Measurements from ENCODE around the gene CDX4.

Gene CDX4

GRCh38 chrX:73457306-73457705 lies 10.5 kb downstream of the CDX4 start:
- peaks cover 0 to 19% (median 0%) of the 10 kb centered on the region in 3 experiments for H3K27me3 ChIP-seq (ENCODE audit: control insufficient read depth in 3 of 3, insufficient read depth in 3 of 3, low read depth in 1 of 3, low read length in 3 of 3)
- H3K14ac ChIP-seq (ENCODE audit: low read length) = no peak overlapping the region
- H2AK5ac ChIP-seq (ENCODE audit: low read depth, low read length) = no peak overlapping the region
- no peak overlapping the region for H2BK12ac ChIP-seq (ENCODE audit: low read length)
- H3K4me1 ChIP-seq (ENCODE audit: control insufficient read depth in 2 of 2, insufficient read depth in 1 of 2, low read depth in 1 of 2, low read length in 2 of 2) = no peaks in the 10 kb centered on the region
- DNase-seq (ENCODE audit: low spot score) = no peak
- H3K4ac ChIP-seq (ENCODE audit: low read length) = no peak overlapping the region
- H3K4me3 ChIP-seq (ENCODE audit: low read length in 2 of 2) = no peak overlapping the region
- no peak overlapping the region for H4K91ac ChIP-seq (ENCODE audit: low read depth, low read length, poor library complexity)
- H2BK15ac ChIP-seq (ENCODE audit: low read length) = no peak overlapping the region
- H3K18ac ChIP-seq (ENCODE audit: low read length) = no peak overlapping the region
- H3K27ac ChIP-seq (replicated peaks; ENCODE audit: low read length) = no peak overlapping the region
- no peak overlapping the region for H2BK120ac ChIP-seq (ENCODE audit: low read depth, low read length)
- no peak overlapping the region for H3K9ac ChIP-seq (ENCODE audit: low read depth, low read length, poor library complexity)
- no peak overlapping the region for H2BK5ac ChIP-seq (ENCODE audit: low read length)
- no peaks in the 10 kb centered on the region for H3K9me3 ChIP-seq (replicated peaks in 1 of 2; ENCODE audit: control insufficient read depth in 2 of 2, insufficient read depth in 1 of 2, low read depth in 1 of 2, low read length in 2 of 2)
- no peak overlapping the region for H4K8ac ChIP-seq (ENCODE audit: low read depth, low read length)
- no peak overlapping the region for H3K4me2 ChIP-seq (ENCODE audit: insufficient read depth, low read length, poor library complexity, severe bottlenecking)
- H3K23ac ChIP-seq (ENCODE audit: low read depth, low read length, poor library complexity) = no peak overlapping the region
- no peak overlapping the region for H2AFZ ChIP-seq (ENCODE audit: low read length)
- H3K79me1 ChIP-seq (ENCODE audit: low read depth, low read length) = no peaks in the 10 kb centered on the region
- no peaks in the 10 kb centered on the region for H3K36me3 ChIP-seq (replicated peaks in 1 of 2; ENCODE audit: control insufficient read depth in 2 of 2, insufficient read depth in 2 of 2, low read length in 2 of 2)

- Histone ChIP-seq H3K9ac (ENCODE audit: low read depth, low read length, poor library complexity) (no peak overlapping the region), H3K18ac (ENCODE audit: low read length) (no peak overlapping the region), H4K8ac (ENCODE audit: low read depth, low read length) (no peak overlapping the region), H2BK5ac (ENCODE audit: low read length) (no peak overlapping the region), H3K4me2 (ENCODE audit: insufficient read depth, low read length, poor library complexity, severe bottlenecking) (no peak overlapping the region), H3K27ac (replicated peaks; ENCODE audit: low read length) (no peak overlapping the region), H4K91ac (ENCODE audit: low read depth, low read length, poor library complexity) (no peak overlapping the region), H3K4me3 (ENCODE audit: low read length in 2 of 2) (no peak overlapping the region), H2AK5ac (ENCODE audit: low read depth, low read length) (no peak overlapping the region), H3K23ac (ENCODE audit: low read depth, low read length, poor library complexity) (no peak overlapping the region), H2AFZ (ENCODE audit: low read length) (no peak overlapping the region), H3K9me3 (replicated peaks in 1 of 2; ENCODE audit: control insufficient read depth in 2 of 2, insufficient read depth in 1 of 2, low read depth in 1 of 2, low read length in 2 of 2) (no peaks in the 10 kb centered on the region), H3K36me3 (replicated peaks in 1 of 2; ENCODE audit: control insufficient read depth in 2 of 2, insufficient read depth in 2 of 2, low read length in 2 of 2) (no peaks in the 10 kb centered on the region), H3K79me1 (ENCODE audit: low read depth, low read length) (no peaks in the 10 kb centered on the region), H2BK15ac (ENCODE audit: low read length) (no peak overlapping the region), H3K27me3 (ENCODE audit: control insufficient read depth in 3 of 3, insufficient read depth in 3 of 3, low read depth in 1 of 3, low read length in 3 of 3) (peaks cover 0 to 2% (median 0%) of the 10 kb centered on the region in 3 experiments), H2BK12ac (ENCODE audit: low read length) (no peak overlapping the region), H3K14ac (ENCODE audit: low read length) (no peak overlapping the region), H2BK120ac (ENCODE audit: low read depth, low read length) (no peak overlapping the region), H3K4ac (ENCODE audit: low read length) (no peak overlapping the region), H3K4me1 (ENCODE audit: control insufficient read depth in 2 of 2, insufficient read depth in 1 of 2, low read depth in 1 of 2, low read length in 2 of 2) (no peaks in the 10 kb centered on the region)
- DNase-seq (ENCODE audit: low spot score) = no peak
Measured at GRCh38 chrX:73468376-73468775, 21.5 kb downstream of the CDX4 start.

GRCh38 chrX:73478961-73479360 lies 32.1 kb downstream of the CDX4 start:
- Histone ChIP-seq H3K9me3 (replicated peaks in 1 of 2; ENCODE audit: control insufficient read depth in 2 of 2, insufficient read depth in 1 of 2, low read depth in 1 of 2, low read length in 2 of 2) (no peaks in the 10 kb centered on the region), H3K23ac (ENCODE audit: low read depth, low read length, poor library complexity) (no peak overlapping the region), H3K9ac (ENCODE audit: low read depth, low read length, poor library complexity) (no peak overlapping the region), H3K79me1 (ENCODE audit: low read depth, low read length) (no peaks in the 10 kb centered on the region), H2BK12ac (ENCODE audit: low read length) (no peak overlapping the region), H4K91ac (ENCODE audit: low read depth, low read length, poor library complexity) (no peak overlapping the region), H3K4me1 (ENCODE audit: control insufficient read depth in 2 of 2, insufficient read depth in 1 of 2, low read depth in 1 of 2, low read length in 2 of 2) (no peaks in the 10 kb centered on the region), H2AFZ (ENCODE audit: low read length) (no peak overlapping the region), H3K14ac (ENCODE audit: low read length) (no peak overlapping the region), H2AK5ac (ENCODE audit: low read depth, low read length) (no peak overlapping the region), H3K36me3 (replicated peaks in 1 of 2; ENCODE audit: control insufficient read depth in 2 of 2, insufficient read depth in 2 of 2, low read length in 2 of 2) (no peaks in the 10 kb centered on the region), H3K27ac (replicated peaks; ENCODE audit: low read length) (no peak overlapping the region), H3K4ac (ENCODE audit: low read length) (no peak overlapping the region), H2BK120ac (ENCODE audit: low read depth, low read length) (no peak overlapping the region), H3K4me3 (ENCODE audit: low read length in 2 of 2) (no peak overlapping the region), H2BK5ac (ENCODE audit: low read length) (no peak overlapping the region), H3K18ac (ENCODE audit: low read length) (no peak overlapping the region), H3K27me3 (ENCODE audit: control insufficient read depth in 3 of 3, insufficient read depth in 3 of 3, low read depth in 1 of 3, low read length in 3 of 3) (peaks cover 0 to 4% (median 0%) of the 10 kb centered on the region in 3 experiments), H4K8ac (ENCODE audit: low read depth, low read length) (no peak overlapping the region), H2BK15ac (ENCODE audit: low read length) (no peak overlapping the region), H3K4me2 (ENCODE audit: insufficient read depth, low read length, poor library complexity, severe bottlenecking) (no peak overlapping the region)
- no CpG with 5 or more reads among the region's 4 CpGs for WGBS, 2 donors (ENCODE audit: extremely low coverage in 2 of 2, insufficient read length in 2 of 2, insufficient replicate concordance in 1 of 2)
- no peak for DNase-seq (ENCODE audit: low spot score)

- H3K23ac ChIP-seq (ENCODE audit: low read depth, low read length, poor library complexity) = no peak overlapping the region
- H2BK5ac ChIP-seq (ENCODE audit: low read length) = no peak overlapping the region
- H3K27me3 ChIP-seq (ENCODE audit: control insufficient read depth in 3 of 3, insufficient read depth in 3 of 3, low read depth in 1 of 3, low read length in 3 of 3) = peaks cover 0 to 4% (median 0%) of the 10 kb centered on the region in 3 experiments
- H3K14ac ChIP-seq (ENCODE audit: low read length) = no peak overlapping the region
- no peaks in the 10 kb centered on the region for H3K79me1 ChIP-seq (ENCODE audit: low read depth, low read length)
- no peak overlapping the region for H3K9ac ChIP-seq (ENCODE audit: low read depth, low read length, poor library complexity)
- H3K4me2 ChIP-seq (ENCODE audit: insufficient read depth, low read length, poor library complexity, severe bottlenecking) = no peak overlapping the region
- H2BK15ac ChIP-seq (ENCODE audit: low read length) = no peak overlapping the region
- no peaks in the 10 kb centered on the region for H3K4me1 ChIP-seq (ENCODE audit: control insufficient read depth in 2 of 2, insufficient read depth in 1 of 2, low read depth in 1 of 2, low read length in 2 of 2)
- no peak overlapping the region for H3K4ac ChIP-seq (ENCODE audit: low read length)
- no peak overlapping the region for H3K4me3 ChIP-seq (ENCODE audit: low read length in 2 of 2)
- H3K27ac ChIP-seq (replicated peaks; ENCODE audit: low read length) = no peak overlapping the region
- no peaks in the 10 kb centered on the region for H3K36me3 ChIP-seq (replicated peaks in 1 of 2; ENCODE audit: control insufficient read depth in 2 of 2, insufficient read depth in 2 of 2, low read length in 2 of 2)
- H4K91ac ChIP-seq (ENCODE audit: low read depth, low read length, poor library complexity) = no peak overlapping the region
- no peak overlapping the region for H4K8ac ChIP-seq (ENCODE audit: low read depth, low read length)
- no peak overlapping the region for H2BK12ac ChIP-seq (ENCODE audit: low read length)
- no peaks in the 10 kb centered on the region for H3K9me3 ChIP-seq (replicated peaks in 1 of 2; ENCODE audit: control insufficient read depth in 2 of 2, insufficient read depth in 1 of 2, low read depth in 1 of 2, low read length in 2 of 2)
- no peak for DNase-seq (ENCODE audit: low spot score)
- WGBS, 2 donors (ENCODE audit: extremely low coverage in 2 of 2, insufficient read length in 2 of 2, insufficient replicate concordance in 1 of 2) = no CpG with 5 or more reads among the region's 2 CpGs
- no peak overlapping the region for H3K18ac ChIP-seq (ENCODE audit: low read length)
- no peak overlapping the region for H2AFZ ChIP-seq (ENCODE audit: low read length)
- H2AK5ac ChIP-seq (ENCODE audit: low read depth, low read length) = no peak overlapping the region
- no peak overlapping the region for H2BK120ac ChIP-seq (ENCODE audit: low read depth, low read length)
Measured at GRCh38 chrX:73481521-73481920, 34.7 kb downstream of the CDX4 start.

Measured in neuronal stem cell (in vitro differentiated cells).